HG02870 (cell line): ENCODE measurements around the gene HAUS1.
"Not testable (repeated sequence)": the region's sequence is repeated elsewhere in the genome, so short reads cannot be mapped to it uniquely, and the experiment has no call there.

ENCODE experiments used
- ATAC-seq: cut with Tn5 transposase; IDR thresholded peaks from one replicate; pipeline ENCODE4 v1.9.1; 2021; ENCODE audit warnings: mild to moderate bottlenecking, moderate library complexity; ENCODE audit not compliant: unreplicated experiment

Gene HAUS1

GRCh38 chr18:46155641-46156051 is 51.5 kb downstream of the HAUS1 start:
- ATAC-seq, result no peak

DNA sequence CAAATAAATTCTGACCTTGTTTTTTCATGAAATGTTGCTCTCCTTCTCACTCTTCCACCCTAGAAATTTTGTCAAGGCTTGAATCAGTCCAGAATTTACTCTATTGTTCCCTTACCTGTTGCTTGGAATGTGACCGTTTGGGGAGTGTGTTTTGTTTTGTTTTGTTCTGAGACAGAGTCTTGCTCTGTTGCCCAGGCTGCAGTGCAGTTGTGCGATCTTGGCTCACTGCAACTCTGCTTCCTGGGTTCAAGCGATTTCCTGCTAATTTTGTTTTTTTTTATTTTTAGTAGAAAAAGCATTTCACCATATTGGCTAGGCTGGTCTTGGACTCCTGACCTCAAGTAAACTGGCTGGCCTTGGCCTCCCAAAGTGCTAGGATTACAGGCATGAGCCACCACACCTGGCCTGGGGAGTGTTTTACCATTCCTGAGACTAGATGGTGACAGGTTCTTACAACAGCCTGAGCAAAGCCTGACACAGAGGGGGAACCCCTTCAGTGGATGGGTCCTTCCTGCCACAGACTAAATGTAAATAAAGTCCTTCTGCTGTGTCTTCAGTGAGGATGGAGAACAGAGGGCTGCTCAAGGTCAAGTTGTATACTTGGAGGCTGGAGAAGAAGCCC is 52.0 kb downstream of the HAUS1 start:
- no peak for ATAC-seq

- no peak for ATAC-seq
Observed at GRCh38 chr18:46156843-46157242, 52.7 kb downstream of the HAUS1 start.

DNA sequence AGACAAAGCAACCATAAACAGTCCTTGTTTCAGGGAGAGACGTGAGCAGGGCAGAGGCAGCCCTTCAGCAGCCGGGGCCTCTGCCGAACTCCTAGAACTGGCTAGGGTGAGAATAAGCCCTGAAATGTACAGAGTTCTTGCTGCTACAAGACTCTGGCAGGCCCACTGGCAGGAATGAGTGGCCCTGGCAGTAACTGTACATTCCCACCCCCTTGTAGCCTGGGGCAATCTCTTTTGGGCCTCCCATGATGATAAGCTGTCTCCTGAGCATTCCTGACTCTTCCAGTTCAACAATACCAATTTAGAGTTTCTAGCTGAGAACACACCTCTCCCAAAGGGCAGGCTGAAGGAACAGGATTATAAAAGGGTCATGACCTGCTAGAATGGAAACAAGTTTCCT is 54.3 kb downstream of the HAUS1 start:
- ATAC-seq, result no peak

DNA sequence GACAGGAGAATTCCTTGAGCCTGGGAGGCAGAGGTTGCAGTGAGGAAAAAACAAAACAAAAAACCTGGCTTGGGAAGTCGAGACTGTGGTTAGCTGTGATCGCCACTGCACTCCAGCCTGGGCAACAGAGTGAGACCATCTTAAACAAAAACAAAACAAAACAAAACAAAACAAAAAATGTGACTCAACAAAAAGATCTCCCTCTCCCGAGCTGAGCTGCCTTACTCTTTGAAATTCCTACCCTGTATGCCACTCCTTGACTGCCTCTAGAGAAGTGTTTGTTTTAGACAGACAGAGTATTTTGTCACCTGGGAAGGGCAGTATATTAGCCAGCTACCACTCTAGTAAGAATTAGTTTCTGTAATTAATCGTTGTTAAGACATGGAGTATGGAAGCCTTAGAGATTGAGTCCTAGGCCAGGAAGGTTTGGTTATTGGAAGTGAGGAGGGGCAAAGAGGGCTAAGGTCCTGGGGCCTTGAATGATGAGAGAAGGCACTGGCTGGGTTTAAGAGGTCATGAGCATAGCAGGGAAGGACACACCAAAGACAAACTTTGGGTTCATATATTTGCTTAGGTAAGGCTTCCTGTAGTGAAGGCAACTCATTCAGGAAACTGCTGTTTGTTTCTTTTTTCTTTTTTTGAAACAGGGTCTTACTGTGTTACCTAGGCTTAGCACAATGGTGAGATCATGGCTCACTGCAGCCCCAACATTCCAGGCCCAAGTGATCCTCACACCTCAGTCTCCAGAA is 56.0 kb downstream of the HAUS1 start:
- ATAC-seq, result no peak

DNA sequence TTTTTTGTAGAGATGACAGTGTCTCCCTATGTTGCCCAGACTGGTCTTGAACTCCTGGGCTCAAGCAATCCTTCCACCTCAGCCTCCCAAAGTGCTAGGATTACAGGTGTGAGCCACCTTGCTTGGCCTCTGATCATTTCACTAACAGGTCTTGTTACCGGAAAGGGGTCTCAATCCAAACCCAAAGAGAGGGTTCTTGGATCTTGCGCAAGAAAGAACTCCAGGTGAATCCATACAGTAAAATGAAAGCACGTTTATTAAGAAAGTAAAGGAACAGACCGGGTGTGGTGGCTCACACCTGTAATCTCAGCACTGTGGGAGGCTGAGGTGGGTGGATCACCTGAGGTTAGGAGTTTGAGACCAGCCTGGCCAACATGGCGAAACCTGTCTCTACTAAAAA is 56.7 kb downstream of the HAUS1 start:
- ATAC-seq, result not testable (repeated sequence)

DNA sequence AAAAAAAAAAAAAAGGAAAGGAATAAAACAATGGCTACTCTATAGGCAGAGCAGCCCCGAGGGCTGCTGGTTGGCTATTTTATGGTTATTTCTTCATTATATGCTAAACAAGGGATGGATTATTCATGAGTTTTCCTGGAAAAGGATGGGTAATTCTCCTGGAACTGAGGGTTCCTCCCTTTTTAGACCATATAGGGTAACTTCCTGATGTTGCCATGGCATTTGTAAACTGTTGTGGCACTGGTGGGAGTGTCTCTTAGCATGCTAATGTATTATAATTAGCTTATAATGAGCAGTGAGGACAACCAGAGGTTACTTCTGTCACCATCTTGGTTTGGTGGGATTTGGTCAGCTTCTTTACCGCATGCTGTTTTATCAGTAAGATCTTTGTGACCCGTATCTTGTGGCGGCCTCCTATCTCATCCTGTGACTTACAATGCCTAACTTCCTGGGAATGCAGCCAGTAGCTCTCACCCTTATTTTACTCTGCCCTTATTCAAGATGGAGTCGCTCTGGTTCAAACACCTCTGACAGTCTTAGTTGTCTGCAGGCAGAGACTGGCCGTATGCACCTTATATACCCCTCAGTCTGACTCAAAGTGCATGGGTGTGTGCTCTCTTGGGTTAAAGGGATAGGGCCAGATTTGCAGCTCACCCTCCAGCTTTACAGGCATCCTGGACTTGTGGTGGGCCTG is 57.7 kb downstream of the HAUS1 start:
- no peak for ATAC-seq

GRCh38 chr18:46163091-46163490 is 58.9 kb downstream of the HAUS1 start:
- no peak for ATAC-seq

DNA sequence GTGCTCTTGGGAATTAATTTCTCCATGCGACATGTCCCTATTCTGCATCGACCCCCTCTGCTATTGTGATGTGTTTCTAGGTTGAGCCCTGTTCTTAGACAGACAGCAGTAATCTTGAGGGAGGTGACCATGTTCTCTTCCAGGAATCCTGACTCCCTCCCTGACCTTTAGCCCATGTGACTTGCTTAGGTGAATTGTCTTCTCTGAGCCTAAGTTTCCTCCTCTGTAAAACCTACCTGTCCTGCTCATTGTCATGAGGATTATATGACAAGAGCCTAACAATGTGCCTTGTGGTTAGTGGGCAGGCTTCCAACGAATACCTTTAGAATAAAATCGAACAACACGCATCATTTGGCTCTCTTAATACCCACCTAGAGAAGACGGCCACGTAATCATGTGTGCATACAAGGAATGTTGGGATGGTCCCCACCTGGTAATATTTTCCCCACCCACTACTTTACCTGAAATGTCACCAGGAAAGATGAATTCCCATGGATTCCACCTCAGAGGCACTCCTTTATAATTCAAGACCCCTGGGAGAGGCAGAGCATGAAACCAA is 59.8 kb downstream of the HAUS1 start:
- no peak for ATAC-seq

- ATAC-seq, result not testable (repeated sequence)
Observed at GRCh38 chr18:46164502-46164901, 60.3 kb downstream of the HAUS1 start.

DNA sequence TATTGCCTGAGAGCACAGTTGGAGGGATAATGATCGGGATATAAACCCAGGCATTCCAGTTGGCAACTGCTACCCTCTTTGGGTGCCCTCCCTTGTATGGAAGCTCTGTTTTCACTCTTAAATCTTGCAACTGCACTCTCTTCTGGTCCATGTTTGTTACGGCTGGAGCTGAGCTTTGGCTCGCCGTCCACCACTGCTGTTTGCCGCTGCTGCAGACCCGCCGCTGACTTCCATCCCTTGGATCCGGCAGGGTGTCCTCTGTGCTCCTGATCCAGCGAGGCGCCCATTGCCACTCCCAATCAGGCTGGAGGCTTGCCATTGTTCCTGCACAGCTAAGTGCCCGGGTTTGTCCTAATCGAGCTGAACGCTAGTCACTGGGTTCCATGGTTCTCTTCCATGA is 60.7 kb downstream of the HAUS1 start:
- ATAC-seq, result no peak

- ATAC-seq, result no peak
Observed at GRCh38 chr18:46166261-46166970, 62.2 kb downstream of the HAUS1 start.

- ATAC-seq, result peak; percentile 80
Observed at GRCh38 chr18:46167971-46168370, 63.8 kb downstream of the HAUS1 start.

- no peak for ATAC-seq
Observed at GRCh38 chr18:46169464-46169941, 65.3 kb downstream of the HAUS1 start.

DNA sequence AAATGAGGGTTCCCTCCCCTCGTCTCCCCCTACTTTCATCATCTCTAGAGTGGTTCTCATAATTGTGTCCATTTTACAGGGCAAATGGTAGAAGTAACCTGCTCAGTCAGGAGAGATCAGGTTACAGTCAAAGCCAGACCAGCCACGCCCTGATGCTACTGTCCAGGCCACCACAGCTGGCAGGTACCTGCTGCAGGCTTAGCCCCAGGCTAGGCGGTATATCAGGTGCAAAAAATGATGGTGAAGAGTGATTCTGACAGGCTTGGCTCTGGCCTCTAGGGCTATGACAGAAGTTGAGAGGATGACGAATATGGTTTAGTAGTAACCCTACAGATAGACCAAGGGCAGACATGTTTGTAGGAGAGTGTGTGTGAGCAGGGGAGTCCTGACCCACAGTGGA is 67.1 kb downstream of the HAUS1 start:
- no peak for ATAC-seq

DNA sequence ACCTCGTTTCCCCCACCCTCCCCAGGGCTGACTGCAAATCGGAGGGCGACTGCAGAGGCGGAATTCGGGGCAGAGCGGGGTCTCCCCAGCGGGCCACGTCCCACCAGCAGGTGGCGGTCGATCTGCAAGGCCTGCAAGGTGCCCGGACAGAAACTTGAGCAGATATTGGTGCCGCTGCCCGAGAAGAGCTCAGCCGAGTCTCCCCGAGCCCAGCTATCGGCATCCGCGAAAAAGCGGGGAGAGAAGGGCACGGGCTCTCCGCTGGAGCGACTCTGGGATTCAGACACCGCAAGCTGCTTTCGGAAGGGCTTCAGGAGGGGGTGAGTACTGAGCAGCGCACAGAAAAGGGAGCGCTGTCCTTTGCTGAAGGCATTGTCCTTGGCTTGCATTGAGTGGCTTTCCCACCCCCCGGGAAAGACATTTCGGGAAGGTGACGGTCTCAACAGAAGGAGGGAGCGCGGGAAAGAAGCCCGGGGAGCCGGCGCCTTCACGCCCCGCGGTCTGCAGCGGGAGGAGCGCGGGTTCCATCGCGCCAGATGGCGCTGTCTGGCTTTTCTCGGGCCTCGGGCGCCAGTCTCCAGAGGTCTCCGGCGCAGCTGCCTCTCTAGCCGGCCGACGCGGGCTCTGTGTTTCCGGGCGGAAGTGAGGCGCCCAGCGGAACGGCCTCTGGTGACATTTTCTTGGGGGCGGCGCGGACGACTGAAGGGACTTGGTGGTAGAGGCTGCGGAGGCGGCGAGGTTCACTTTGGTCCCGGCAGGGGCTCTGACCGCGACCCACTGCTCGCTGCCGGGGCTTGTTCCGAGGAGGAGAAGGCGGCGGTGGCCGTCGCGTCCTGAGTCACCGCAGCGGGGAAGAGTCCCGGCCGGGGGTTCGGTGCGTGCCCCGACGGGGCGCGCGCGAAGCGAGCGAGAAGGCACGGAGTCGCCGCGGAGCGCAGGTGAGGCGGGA is 69.5 kb downstream of the HAUS1 start:
- peak; percentile 76 for ATAC-seq

GRCh38 chr18:46174342-46175041 is 70.3 kb downstream of the HAUS1 start:
- peak; percentile 21 for ATAC-seq

DNA sequence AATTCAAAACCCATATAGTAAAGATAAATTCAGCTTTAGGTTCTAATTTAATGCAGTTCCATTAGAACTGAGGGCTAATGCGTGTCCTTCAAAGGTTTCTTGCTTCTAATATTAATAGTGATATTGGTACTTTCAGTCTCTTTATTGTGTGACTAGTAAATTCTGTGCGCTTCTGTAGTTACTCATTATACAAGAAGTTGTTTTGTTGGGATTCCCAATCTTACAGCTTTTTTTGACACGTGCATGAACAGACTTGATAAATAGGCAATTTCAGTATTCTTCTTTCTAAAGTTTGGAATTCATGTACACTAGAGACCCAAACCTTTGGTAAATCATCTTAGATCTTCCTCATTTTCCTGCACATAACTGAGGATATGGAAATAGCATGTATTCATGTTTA is 71.8 kb downstream of the HAUS1 start:
- ATAC-seq, result no peak
